HG03175 (cell line): ENCODE results near the gene ARTN.

Experiments
- ATAC-seq: cut with Tn5 transposase; IDR thresholded peaks from one replicate; pipeline ENCODE4 v1.9.1; 2021; ENCODE audit warnings: mild to moderate bottlenecking, moderate library complexity; ENCODE audit not compliant: unreplicated experiment

The ARTN gene

DNA sequence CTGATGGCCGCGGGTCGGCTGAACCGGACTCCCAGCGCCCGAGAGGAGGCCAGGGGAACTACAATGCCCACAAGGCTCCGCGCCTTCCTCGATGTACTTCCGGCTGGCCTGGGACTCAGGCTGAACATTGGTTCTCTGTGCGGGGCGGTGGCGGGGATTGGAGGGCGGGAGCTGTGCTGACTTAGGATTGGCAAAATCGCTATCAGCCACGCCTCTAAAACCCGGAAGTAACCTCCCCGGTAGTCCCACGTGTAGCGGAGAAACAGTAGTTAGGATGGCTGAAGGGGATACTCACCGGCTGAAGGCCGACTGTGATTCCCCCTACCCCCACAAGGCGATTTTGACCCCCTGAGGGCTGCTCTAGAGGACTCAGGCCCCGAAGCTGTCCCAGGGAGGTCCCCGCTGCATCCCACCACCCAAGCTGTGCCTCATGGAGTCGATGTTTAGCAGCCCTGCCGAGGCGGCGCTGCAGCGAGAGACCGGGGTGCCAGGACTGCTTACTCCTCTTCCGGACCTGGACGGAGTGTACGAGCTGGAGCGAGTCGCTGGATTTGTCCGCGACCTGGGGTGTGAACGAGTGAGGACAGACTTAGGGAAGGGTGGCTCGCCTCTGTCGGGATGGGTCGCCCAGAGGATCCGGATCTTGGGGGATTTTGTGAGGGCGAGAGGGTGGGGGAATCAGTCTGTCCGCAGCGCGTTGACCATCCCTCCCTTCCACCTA is 36.3 kb downstream of the ARTN start, which contains the start of gene DPH2:
TSS of gene DPH2 (plus strand) at position 265 of the 721 bp plus-strand sequence. CDS start at position 431, 166 bp downstream.
- ATAC-seq, result peak; percentile 81

DNA sequence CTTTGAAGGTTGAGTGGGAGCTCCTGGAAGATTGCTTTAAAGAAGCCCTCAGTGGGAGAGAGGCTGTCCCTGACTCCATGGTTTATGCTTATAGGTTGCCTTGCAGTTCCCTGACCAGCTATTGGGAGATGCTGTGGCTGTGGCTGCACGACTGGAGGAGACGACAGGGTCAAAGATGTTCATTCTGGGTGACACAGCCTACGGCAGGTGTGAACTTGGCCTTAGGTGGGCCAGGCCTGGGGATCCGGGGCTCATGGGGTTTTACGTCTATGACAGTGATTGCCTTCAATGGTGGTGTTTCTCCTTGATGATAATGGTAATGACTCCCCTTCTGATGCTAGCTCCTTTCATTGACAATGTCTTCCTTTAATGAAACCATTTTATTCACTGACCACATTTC is 36.9 kb downstream of the ARTN start:
- no peak for ATAC-seq

- ATAC-seq, result no peak
Observed at GRCh38 chr1:43970911-43971310, 37.3 kb downstream of the ARTN start.

DNA sequence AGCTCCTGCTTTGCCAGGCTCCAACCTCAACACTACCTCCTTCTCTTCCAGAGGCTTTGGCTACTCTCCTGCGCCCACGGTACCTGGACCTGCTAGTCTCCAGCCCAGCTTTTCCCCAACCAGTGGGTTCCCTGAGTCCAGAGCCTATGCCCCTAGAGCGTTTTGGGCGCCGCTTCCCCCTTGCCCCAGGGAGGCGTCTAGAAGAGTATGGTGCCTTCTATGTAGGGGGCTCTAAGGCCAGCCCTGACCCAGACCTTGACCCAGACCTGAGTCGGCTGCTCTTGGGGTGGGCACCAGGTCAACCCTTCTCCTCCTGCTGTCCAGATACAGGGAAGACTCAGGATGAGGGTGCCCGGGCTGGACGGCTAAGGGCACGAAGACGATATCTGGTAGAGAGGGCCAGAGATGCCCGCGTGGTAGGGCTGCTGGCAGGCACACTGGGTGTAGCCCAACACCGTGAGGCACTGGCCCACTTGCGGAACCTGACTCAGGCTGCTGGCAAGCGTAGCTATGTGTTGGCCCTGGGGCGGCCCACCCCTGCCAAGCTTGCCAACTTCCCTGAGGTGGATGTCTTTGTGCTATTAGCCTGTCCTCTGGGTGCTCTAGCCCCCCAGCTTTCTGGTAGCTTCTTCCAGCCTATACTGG is 37.9 kb downstream of the ARTN start:
- ATAC-seq, result no peak

DNA sequence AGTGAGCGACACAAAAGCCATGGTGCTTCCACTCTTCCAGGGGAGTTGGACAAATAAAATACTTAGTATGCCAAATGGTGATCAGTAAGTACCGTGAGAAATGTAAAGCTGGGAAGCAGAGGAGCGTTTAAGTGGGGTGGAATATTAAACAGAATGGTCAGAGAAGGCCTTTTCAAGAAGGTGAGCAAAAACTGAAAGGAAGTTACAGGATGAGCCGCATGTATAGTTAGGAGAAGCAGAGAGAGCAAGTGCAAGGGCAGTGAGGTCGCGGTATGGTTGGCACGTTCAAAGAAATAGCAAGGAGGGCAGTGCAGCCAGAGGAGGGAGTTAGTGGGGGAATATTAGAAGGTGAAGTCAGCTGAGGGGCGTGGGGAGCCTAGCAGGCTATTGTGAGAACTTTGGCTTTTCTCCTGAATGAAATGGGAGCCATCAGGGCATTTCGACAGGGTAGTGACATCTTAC is 40.4 kb downstream of the ARTN start:
- ATAC-seq, result no peak

DNA sequence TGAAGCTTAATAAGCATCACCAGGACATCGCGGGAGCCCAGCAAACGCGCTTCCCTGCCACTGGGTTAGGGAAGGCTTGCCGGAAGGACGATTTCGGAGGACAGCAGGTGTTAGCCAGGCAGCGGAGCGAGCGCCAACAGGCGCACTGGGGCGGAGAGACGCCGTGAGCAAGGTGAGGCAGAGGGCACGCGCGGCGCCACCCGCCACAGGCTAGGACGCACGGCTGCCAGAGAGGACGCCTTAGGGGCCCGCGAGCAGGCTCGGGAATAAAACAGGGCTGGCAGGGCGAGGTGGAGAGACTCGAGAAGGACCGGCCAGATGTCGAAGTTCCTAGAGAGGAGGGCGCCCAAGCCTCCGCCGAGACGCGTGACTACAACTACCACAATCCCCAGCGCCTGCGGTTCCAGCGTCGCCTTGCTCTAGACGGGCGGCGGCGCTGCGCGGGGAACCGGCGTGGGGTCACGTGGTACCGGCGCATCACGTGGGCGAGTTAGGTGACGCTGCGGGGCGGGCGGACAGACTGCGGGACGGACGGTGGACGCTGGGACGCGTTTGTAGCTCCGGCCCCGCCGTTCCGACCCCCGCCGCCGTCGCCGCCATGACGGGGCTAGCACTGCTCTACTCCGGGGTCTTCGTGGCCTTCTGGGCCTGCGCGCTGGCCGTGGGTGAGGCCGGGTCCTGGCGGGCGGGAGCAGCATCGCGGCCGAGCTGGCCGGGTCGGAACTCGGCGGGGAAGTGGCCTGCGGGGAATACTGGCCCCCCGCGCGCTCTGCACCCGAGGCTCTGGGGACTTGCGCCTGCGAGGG is 41.0 kb downstream of the ARTN start, which contains the start of gene ATP6V0B:
TSS of gene ATP6V0B (plus strand) at position 518 of the 806 bp plus-strand sequence. CDS start at position 599, 81 bp downstream.
- peak; percentile 68 for ATAC-seq

DNA sequence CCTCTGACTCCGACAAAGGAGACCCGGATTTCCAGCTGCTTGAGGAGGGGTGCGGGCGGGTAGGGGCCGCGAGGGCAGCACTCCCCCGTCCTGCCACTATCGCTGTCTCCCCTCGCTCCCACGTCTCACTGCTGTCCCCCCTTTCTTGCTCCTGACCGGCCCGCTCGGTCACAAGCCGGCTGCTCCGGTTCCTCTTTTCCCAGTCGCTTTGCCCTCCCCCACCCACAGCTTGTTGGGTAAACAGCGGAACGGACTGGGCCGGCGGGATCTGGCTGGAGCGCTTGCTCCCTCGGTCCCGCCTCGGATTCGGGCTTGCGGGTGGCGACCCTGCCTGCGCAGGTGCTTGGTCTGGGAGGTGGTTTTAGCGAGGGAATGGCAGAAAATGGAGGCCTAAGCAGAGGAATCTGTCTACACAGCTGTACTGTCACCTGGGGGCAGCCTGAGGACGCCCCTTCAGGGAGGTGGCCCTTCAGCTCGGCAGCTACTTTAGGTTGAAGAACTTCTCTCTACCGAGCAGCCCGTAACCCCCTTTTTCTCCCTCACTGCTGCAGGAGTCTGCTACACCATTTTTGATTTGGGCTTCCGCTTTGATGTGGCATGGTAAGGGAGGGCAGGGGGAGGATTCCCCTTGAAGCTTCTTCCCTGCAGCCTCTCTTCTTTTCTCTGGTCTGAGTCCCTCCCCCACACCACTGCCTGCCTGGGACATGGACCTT is 41.8 kb downstream of the ARTN start:
- ATAC-seq, result no peak

DNA sequence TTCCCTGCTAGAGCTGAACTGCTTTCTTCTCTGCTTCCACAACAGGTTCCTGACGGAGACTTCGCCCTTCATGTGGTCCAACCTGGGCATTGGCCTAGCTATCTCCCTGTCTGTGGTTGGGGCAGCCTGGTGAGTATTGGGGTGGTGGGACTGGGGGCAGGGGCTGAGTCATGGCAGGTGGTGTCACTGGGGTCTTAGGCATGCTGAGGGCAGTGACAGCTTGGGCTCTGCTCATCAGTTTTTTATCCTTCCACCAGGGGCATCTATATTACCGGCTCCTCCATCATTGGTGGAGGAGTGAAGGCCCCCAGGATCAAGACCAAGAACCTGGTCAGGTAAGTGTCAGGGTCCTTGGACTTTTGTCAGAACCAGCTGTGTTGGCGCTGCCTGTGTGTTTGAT is 42.4 kb downstream of the ARTN start:
- ATAC-seq, result no peak

DNA sequence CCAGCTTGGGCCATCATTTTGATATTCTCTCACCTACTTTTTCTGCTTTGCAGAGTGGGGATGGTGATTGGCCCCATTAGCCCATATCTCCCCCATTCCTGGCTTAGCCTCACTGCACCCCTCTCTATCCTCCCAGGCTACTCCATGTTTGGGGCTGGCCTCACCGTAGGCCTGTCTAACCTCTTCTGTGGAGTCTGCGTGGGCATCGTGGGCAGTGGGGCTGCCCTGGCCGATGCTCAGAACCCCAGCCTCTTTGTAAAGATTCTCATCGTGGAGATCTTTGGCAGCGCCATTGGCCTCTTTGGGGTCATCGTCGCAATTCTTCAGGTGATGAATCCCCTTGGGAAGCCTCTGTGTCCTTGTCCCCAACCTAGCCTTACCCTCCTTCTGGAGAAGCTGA is 43.3 kb downstream of the ARTN start:
- ATAC-seq, result no peak

DNA sequence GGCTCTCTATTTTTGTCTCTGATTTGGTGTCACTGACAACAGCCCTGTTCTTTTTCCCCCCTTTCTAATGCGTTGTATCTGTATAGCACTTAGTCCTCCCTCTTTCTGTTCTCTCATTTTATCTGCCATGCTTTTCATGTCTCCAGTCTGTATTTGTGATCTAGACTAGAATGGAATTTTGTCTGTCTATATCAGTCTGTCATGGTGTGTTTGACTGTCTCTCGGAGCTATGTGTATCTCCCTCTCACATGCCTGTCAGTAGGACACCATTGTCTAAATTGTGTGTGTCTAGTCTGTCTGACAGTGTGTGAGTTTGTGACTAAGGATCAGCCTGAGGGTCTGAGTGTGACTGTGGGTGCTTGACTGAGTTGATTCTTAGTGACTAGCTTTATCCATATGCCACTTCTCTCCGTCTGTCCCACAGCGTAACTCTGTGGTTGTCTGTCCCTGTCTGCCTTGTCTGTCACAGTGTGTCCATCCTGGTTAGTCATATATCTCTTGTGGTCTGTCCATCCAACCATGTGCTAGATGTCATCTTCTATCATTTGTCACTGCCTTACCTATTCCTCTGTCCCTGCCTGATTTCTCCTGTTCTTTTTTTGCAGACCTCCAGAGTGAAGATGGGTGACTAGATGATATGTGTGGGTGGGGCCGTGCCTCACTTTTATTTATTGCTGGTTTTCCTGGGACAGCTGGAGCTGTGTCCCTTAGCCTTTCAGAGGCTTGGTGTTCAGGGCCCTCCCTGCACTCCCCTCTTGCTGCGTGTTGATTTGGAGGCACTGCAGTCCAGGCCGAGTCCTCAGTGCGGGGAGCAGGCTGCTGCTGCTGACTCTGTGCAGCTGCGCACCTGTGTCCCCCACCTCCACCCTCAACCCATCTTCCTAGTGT is 44.0 kb downstream of the ARTN start:
- ATAC-seq, result no peak

DNA sequence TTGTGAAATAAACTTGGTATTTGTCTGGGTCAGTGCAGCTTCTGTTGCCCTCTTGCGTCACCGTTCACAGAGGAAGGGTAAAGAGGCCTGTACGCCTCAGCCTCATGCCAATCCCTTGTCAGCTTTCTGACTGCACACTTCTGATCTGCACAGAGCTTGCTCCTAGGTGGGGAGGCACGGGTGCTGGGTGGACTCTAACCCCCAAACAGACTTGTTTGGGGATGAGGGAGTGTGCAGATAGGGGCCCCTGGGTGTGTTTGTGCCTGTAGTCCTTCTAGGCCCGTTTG is 44.6 kb downstream of the ARTN start:
- no peak for ATAC-seq

DNA sequence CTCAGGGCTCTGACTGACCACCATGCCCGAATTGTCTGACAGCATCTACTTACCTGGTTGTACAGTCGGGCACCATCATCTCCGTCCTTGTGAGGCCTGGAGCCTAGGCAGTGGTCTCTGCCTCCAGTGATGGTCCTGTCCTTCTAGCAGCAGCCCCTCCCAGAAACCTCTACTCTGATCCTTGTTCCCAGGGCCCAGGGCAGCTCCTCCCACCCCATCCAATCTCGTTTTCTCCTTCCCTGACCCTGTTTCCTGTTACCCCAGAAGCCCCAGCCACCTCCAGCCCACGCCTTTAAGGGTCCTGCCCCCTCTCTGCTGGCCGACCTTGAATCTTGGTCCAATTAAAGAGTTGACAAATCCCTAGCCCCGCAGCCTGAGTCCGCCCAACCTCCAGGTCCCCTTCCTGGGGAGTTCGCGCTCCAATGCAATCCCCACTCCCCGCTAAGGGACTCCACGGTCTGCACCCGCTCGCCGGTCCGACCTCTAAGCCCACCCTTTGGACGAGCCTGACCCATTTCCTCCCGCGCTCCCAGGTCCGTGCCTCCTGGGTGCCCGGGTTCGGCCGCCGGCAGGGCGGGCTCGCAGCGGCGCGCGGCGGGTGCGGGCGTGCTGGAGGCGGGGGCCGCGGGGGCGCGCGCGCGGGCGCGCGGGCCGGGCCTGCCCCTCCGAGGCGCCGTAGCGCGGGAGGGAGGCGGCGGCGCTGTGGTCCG is 45.1 kb downstream of the ARTN start, which contains the start of gene B4GALT2:
TSS of gene B4GALT2 (plus strand) at position 660 of the 710 bp plus-strand sequence. CDS start 1,951 bp downstream, outside the sequence.
- no peak for ATAC-seq

GRCh38 chr1:43979261-43979527 is 45.6 kb downstream of the ARTN start:
- ATAC-seq, result no peak

- no peak for ATAC-seq
Observed at GRCh38 chr1:43979528-43980254, 46.1 kb downstream of the ARTN start.

DNA sequence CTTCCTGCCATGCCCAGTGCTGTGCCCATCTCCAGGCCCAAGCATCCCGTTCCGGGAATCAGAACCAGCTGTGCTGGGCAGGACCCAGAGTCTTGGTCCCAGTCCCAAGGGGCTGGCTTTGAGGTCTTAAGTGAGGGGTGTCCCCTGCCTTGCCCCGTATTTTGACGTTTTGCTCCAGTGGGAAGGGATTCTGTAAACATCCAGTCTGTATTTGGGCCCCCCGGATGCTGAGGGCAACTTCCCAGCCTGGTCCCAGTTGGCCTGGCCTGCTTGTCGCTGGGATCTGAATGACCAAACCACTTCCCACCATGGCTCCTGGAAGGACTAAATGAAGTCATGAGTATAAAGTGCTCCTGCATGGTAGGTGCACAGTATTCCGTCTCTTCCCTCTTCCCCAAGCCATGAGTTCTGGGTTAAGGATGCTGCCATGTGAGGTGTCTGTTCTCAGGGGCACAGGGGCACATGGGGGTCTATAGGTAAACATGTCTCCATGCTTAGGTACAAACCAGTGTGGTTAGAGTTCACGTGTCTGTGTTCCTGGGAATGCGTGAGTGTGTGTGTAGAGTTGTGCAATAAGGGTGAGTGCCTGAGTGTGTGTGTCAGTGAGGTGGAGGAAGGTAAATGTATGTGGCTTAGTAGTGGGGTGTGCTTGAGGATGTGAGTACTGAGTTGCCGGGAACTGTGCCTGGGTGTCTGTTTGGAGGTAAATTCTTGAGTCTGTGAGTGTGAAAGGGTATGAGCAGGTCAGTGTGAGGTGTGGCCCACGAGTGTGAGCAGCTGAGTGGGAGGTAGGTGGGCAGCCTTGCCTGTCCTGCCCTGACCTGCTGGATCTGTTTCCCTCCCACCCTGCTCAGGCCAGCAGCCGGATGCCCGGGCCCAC is 46.9 kb downstream of the ARTN start:
- ATAC-seq, result no peak

DNA sequence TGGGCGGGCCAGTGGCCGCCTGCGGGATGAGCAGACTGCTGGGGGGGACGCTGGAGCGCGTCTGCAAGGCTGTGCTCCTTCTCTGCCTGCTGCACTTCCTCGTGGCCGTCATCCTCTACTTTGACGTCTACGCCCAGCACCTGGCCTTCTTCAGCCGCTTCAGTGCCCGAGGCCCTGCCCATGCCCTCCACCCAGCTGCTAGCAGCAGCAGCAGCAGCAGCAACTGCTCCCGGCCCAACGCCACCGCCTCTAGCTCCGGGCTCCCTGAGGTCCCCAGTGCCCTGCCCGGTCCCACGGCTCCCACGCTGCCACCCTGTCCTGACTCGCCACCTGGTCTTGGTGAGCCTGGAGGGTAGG is 47.5 kb downstream of the ARTN start:
- ATAC-seq, result no peak

DNA sequence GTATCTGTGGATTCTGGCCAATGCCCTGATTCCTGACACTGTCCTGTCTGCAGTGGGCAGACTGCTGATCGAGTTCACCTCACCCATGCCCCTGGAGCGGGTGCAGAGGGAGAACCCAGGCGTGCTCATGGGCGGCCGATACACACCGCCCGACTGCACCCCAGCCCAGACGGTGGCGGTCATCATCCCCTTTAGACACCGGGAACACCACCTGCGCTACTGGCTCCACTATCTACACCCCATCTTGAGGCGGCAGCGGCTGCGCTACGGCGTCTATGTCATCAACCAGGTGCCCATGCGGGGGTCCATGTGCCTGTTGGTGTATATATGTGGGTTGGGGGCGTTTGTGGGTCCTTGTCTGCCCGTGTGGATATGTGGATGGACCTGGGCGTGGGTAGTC is 48.0 kb downstream of the ARTN start:
- no peak for ATAC-seq

DNA sequence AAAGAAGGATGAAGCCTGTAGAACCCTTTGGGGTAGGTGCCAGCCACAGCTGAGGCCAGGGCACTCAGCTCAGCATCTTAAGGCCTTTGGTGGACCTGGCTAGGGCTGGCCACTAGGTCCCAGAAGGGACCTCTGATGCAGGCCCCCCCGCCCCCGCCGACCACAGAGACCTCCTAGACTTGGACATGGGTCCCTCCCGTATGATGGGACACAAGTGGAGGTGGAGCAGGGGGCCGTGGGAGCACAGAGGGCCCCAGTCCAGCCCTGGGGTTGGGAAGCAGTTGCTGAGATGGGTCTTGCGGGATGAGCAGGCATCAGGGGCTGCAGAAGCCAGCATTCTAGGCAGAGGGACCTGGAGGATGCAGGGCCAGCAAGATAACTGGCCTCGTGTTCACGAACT is 48.6 kb downstream of the ARTN start:
- no peak for ATAC-seq
